Sigmoid colon (tissue), 7 donors: Measurements from ENCODE around the gene CAB39L. TPM values are rescaled to one million over a fixed set of nuclear protein-coding genes. Genes with fewer than 3 reads are reported as not detected.

Experiments used
- DNase-seq: peaks from one replicate; pipeline ENCODE4 v3.0.0-alpha.2; 2019
- H3K27ac ChIP-seq, 4 donors: fragments of 200-600 bp; sonication (generic); one replicate each; pipeline ENCODE4 v1.5.1; 2016 to 2019; ENCODE audit warnings: mild to moderate bottlenecking in 1 of 4
- H3K27me3 ChIP-seq, 3 donors: fragments of 200-600 bp; sonication (generic); one replicate each; pipeline ENCODE4 v1.5.1; 2019; ENCODE audit warnings: mild to moderate bottlenecking in 1 of 3
- H3K36me3 ChIP-seq, 4 donors: fragments of 200-600 bp; sonication (generic); one replicate each; pipeline ENCODE4 v1.5.1; 2016 to 2019
- H3K4me1 ChIP-seq, 4 donors: fragments of 200-600 bp; sonication (generic); one replicate each; pipeline ENCODE4 v1.5.1; 2017 to 2019
- H3K4me3 ChIP-seq, 4 donors: fragments of 200-600 bp; sonication (generic); one replicate each; pipeline ENCODE4 v1.5.1; 2017 to 2019; ENCODE audit warnings: mild to moderate bottlenecking in 2 of 4, moderate library complexity in 1 of 4
- H3K9me3 ChIP-seq, 4 donors: fragments of 200-600 bp in 3 of 4; sonication (generic) in 3 of 4; one replicate each; pipeline versions ENCODE4 v1.5.1 to v1.6.1; 2013 to 2019
- CTCF ChIP-seq, 4 experiments: fragments of 450-650 bp in 3 of 4; fragments of 200-600 bp in 1 of 4; IDR thresholded peaks; one replicate each; pipeline ENCODE4 v1.5.1; 2016 to 2019; ENCODE audit warnings: antibody characterized with exemption in 4 of 4, mild to moderate bottlenecking in 3 of 4, moderate library complexity in 2 of 4
- EP300 ChIP-seq, 4 donors: sonication (generic); formaldehyde crosslinking; IDR thresholded peaks; one replicate each; pipeline ENCODE4 v1.6.1; 2017; ENCODE audit warnings: antibody characterized with exemption in 4 of 4
- POLR2A ChIP-seq, 2 donors: fragments of 450-650 bp; IDR thresholded peaks; one replicate each; pipeline ENCODE4 v1.6.1; 2016; ENCODE audit warnings: antibody characterized with exemption in 2 of 2, mild to moderate bottlenecking in 2 of 2, moderate library complexity in 2 of 2
- POLR2AphosphoS5 ChIP-seq, 4 donors: sonication (generic); formaldehyde crosslinking; IDR thresholded peaks; one replicate each; pipeline ENCODE4 v1.6.1; 2017; ENCODE audit warnings: antibody characterized with exemption in 4 of 4
- WGBS, 2 donors: extraction: QIAGEN DNeasy Blood & Tissue Kit; methylation state at CpG; one replicate each; pipeline ENCODE4 v1.1.7; 2013; 5-methylcytosine and 5-hydroxymethylcytosine counted together
- intact Hi-C: fragments of 100-400 bp; cut with DNase I; formaldehyde crosslinking; loops from one replicate; pipeline ENCODE4 v1.15.1; 2023
- polyA plus RNA-seq, 3 donors: library from polyadenylated mRNA; stranded (reverse); fragments of 200-250 nt; gene quantifications; one replicate each; pipeline ENCODE4 v1.2.3, GENCODE V29; 2013
- total RNA-seq, 4 donors: library from RNA; depleted of rRNA; stranded (reverse); fragments of >200 nt; gene quantifications; one replicate each; pipeline ENCODE4 v1.1.0, GENCODE V29; 2016
- donor health status: healthy with polysubstance abuse.
- donor health status: Bipolar disorder and iron deficiency.
- donor health status: healthy.

CAB39L gene
- total and polyA plus RNA-seq, 7 donors, result 5.5 to 180 (median 121) TPM

GRCh38 chr13:49302222-49302621 lies 141.6 kb downstream of the CAB39L start:
- H3K36me3 ChIP-seq, result peaks cover 0 to 17% (median 2%) of the 10 kb centered on the region in 4 donors
- H3K4me1 ChIP-seq, result peaks cover 0 to 54% (median 50%) of the 10 kb centered on the region in 4 donors
- WGBS, 2 donors, result 89 to 92% methylated on average over 7 of the region's 7 CpGs
- TF ChIP-seq EP300 (IDR thresholded peaks at IDR 0.05), result no peak
- no peak for TF ChIP-seq CTCF (IDR thresholded peaks at IDR 0.05)
- no peak for TF ChIP-seq POLR2AphosphoS5 (IDR thresholded peaks at IDR 0.05)
- no peak for TF ChIP-seq POLR2A (IDR thresholded peaks at IDR 0.05)
- H3K4me3 ChIP-seq, result no peak overlapping the region
- no peaks in the 10 kb centered on the region for H3K9me3 ChIP-seq
- no peak for DNase-seq
- intact Hi-C loops, result loop anchor here (1.0 to 5.0 kb wide), 2 partner anchors 135 to 305 kb away; no protein-coding TSS in a partner anchor
- H3K27me3 ChIP-seq, result no peaks in the 10 kb centered on the region
- H3K27ac ChIP-seq, result peak overlapping the region; percentile 15 to 89 (median 76)

- 44 to 51% methylated on average over 20 of the region's 20 CpGs for WGBS, 2 donors
Observed at GRCh38 chr13:49300739-49301589, 142.9 kb downstream of the CAB39L start.

GRCh38 chr13:49300276-49300675 lies 143.6 kb downstream of the CAB39L start:
- Histone ChIP-seq H3K36me3 (peaks cover 0 to 1% (median 0%) of the 10 kb centered on the region in 4 donors), H3K4me1 (peaks cover 0 to 38% (median 32%) of the 10 kb centered on the region in 4 donors), H3K27ac (peak overlapping the region; percentile 16 to 38 (median 29)), H3K27me3 (no peaks in the 10 kb centered on the region), H3K9me3 (no peaks in the 10 kb centered on the region), H3K4me3 (no peak overlapping the region)
- intact Hi-C loops, result loop anchor here (5.0 kb wide), 1 partner anchor 307 kb away; no protein-coding TSS in a partner anchor
- TF ChIP-seq EP300 (IDR thresholded peaks at IDR 0.05) (no peak), POLR2A (IDR thresholded peaks at IDR 0.05) (no peak), CTCF (IDR thresholded peaks at IDR 0.05) (no peak), POLR2AphosphoS5 (IDR thresholded peaks at IDR 0.05) (peak in 1 of 4 donors; percentile 2)
- no peak for DNase-seq
- 78 to 79% methylated on average over 5 of the region's 5 CpGs for WGBS, 2 donors

More at GRCh38 chr13:49300739-49301589, 142.9 kb downstream of the CAB39L start:
- peak; percentile 82 to 95 (median 90) for TF ChIP-seq CTCF (IDR thresholded peaks at IDR 0.05)
- TF ChIP-seq EP300 (IDR thresholded peaks at IDR 0.05), result no peak
- peak in 3 of 4 donors; percentile 35 to 47 (median 39) for TF ChIP-seq POLR2AphosphoS5 (IDR thresholded peaks at IDR 0.05)
- TF ChIP-seq POLR2A (IDR thresholded peaks at IDR 0.05), result no peak
- peak; percentile 81 for DNase-seq
- Histone ChIP-seq H3K9me3 (no peaks in the 10 kb centered on the region), H3K4me3 (peak overlapping the region in 3 of 4 donors; percentile 9 to 34 (median 22)), H3K4me1 (peaks cover 0 to 42% (median 38%) of the 10 kb centered on the region in 4 donors), H3K36me3 (peaks cover 0 to 8% (median 0%) of the 10 kb centered on the region in 4 donors), H3K27ac (peak overlapping the region; percentile 43 to 89 (median 76)), H3K27me3 (no peaks in the 10 kb centered on the region)
- intact Hi-C loops, result loop anchor here (5.0 kb wide), 1 partner anchor 306 kb away; no protein-coding TSS in a partner anchor

GRCh38 chr13:49298903-49299605 lies 144.8 kb downstream of the CAB39L start:
- Histone ChIP-seq H3K9me3 (no peaks in the 10 kb centered on the region), H3K4me1 (peaks cover 0 to 34% (median 21%) of the 10 kb centered on the region in 4 donors), H3K27me3 (no peaks in the 10 kb centered on the region), H3K27ac (peak overlapping the region in 2 of 4 donors; percentile 16 to 38), H3K36me3 (no peaks in the 10 kb centered on the region), H3K4me3 (no peak overlapping the region)
- TF ChIP-seq POLR2AphosphoS5 (IDR thresholded peaks at IDR 0.05) (peak in 1 of 4 donors; percentile 7), POLR2A (IDR thresholded peaks at IDR 0.05) (no peak)
- intact Hi-C loops, result no loop called here
- WGBS, 2 donors, result 90 to 93% methylated on average over 7 of the region's 7 CpGs
- no peak for DNase-seq
